ENCODE data around the gene BCL3.

BCL3 gene

GRCh38 chr19:44722131-44723121 lies 26.1 kb upstream of the BCL3 start:
- no peak for FAIRE-seq

- FAIRE-seq: no peak
Observed at GRCh38 chr19:44723299-44723951, 25.1 kb upstream of the BCL3 start.

GRCh38 chr19:44723952-44724319 lies 24.6 kb upstream of the BCL3 start:
- no peak for FAIRE-seq

GRCh38 chr19:44725251-44725650 lies 23.3 kb upstream of the BCL3 start:
- FAIRE-seq: no peak

GRCh38 chr19:44725684-44726083 lies 22.8 kb upstream of the BCL3 start:
- no peak for FAIRE-seq

- FAIRE-seq: no peak
Observed at GRCh38 chr19:44726465-44726864, 22.0 kb upstream of the BCL3 start.

GRCh38 chr19:44728178-44728577 lies 20.3 kb upstream of the BCL3 start:
- FAIRE-seq: no peak

GRCh38 chr19:44729516-44730033 lies 18.9 kb upstream of the BCL3 start:
- FAIRE-seq: no peak

GRCh38 chr19:44731081-44731480 lies 17.4 kb upstream of the BCL3 start:
- no peak for FAIRE-seq

GRCh38 chr19:44731622-44732021 lies 16.9 kb upstream of the BCL3 start:
- FAIRE-seq: no peak

- no peak for FAIRE-seq
Observed at GRCh38 chr19:44732235-44733014, 16.1 kb upstream of the BCL3 start.

GRCh38 chr19:44734357-44734756 lies 14.2 kb upstream of the BCL3 start:
- no peak for FAIRE-seq

GRCh38 chr19:44735011-44735410 lies 13.5 kb upstream of the BCL3 start:
- no peak for FAIRE-seq

- no peak for FAIRE-seq
Observed at GRCh38 chr19:44737238-44738071, 11.1 kb upstream of the BCL3 start.

- no peak for FAIRE-seq
Observed at GRCh38 chr19:44738136-44738535, 10.4 kb upstream of the BCL3 start.

GRCh38 chr19:44738603-44739558 lies 9.6 kb upstream of the BCL3 start:
- no peak for FAIRE-seq

GRCh38 chr19:44740351-44740824 lies 8.1 kb upstream of the BCL3 start:
- no peak for FAIRE-seq

- no peak for FAIRE-seq
Observed at GRCh38 chr19:44741258-44741731, 7.2 kb upstream of the BCL3 start.

GRCh38 chr19:44741841-44742329 lies 6.6 kb upstream of the BCL3 start:
- no peak for FAIRE-seq

GRCh38 chr19:44742330-44743061 lies 6.0 kb upstream of the BCL3 start:
- FAIRE-seq: no peak

Measured in colon (tissue), 2 donors.